Measurements from ENCODE around the gene MAP2K6.
"Not testable (repeated sequence)": the region's sequence is repeated elsewhere in the genome, so short reads cannot be mapped to it uniquely, and the experiment has no call there.

MAP2K6 gene

DNA sequence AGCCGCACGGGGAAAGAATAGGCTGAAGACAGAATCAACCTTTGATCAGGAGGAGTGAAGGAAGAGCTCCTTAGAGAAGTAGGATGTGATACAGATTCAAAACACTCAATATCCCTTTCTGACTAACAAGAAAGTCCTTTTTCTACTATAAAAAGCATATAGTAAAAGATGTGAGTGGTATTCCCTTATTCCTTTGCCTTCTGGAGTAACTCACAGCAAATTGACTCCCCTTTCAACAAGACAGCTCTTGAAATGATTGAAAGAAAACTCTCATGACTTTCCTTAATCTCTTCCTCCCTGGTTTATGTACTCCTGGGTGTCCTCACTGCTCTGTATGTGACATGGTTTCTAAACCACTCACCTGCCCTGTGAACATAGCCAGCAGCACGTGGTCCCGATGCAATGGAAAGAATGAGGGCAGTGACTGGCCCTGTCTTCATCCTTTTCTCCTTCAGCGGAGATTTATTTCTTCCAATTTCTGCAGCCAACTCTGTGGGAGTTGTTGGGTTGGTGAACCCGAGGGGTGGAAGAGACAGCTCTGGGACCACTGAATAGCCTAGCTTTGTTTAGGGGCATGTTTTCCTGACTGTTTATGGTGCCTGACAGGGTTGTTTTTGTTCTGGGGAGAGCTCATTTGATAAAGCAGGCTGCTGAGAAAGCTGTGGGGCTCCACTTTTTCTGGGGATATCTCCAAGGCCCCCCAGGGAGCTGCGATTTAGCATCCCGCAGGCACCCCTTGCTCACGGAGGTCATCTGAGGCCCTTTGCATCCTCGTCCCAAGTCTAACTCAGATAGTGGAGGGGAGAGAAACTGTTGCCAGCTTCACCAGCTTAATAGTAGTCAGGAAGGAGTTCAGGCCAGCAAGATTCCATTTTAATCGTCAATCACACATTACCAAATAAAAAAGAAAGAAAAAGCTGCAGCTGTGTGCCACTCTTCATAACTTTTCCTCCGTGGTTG is 46.7 kb downstream of the MAP2K6 start:
- DNase-seq, result no peak

DNA sequence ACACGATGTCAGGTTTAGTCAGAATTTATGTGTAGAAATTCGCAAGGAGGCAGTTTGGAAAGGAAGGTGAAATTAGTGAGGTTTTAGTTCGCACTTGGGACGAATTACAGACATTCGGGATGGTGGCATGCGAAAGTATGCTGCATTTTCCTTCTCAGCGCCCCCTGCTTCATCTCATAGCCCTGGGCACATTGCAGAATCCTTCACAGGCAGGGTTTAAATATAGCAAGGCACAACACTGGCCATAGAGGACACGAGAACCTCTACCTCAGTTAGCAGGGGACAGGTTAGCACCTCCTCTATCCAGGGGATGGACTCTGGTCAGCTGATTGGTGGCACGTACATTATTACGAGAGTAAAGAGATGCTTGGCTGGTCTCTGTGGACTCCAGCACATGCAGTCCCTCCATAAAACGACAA is 47.5 kb downstream of the MAP2K6 start:
- no peak for DNase-seq

DNA sequence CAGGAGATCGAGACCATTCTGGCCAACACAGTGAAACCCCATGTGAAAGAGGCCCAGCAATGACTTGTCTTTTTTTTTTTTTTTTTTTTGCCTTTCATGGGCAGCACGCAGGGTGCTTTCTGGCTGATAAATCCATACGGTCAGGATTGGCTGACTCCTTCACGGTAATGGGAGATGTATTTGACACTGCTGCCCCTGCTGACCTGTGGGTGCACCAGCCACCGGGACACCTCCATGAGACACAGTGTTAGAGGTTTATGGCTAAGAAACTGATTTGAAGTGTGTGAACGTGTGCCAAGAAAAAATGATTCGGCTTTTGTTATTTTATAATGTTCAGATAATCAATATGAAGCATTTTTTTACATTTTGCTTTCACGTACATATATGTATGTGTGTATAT is 48.4 kb downstream of the MAP2K6 start:
- no peak for DNase-seq

DNA sequence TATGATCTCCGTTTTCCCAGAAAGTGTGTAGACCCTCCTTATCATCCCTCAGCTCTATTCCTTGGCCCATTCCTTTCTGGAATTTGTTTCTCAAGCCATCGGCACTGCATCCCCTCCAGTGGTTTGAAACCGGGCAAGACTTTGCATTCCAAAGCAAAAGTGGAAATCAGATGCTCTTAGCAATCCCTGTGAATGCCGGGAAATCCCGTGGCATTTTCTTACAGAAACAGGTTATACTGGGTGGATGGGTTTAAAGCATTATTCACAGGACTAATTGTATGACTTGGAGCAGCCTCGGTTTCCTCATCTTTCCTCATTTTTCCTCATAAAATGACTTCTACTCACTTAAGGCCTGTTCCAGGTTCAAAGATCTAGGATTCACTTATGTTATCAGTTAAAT is 52.0 kb downstream of the MAP2K6 start:
- DNase-seq, result no peak

DNA sequence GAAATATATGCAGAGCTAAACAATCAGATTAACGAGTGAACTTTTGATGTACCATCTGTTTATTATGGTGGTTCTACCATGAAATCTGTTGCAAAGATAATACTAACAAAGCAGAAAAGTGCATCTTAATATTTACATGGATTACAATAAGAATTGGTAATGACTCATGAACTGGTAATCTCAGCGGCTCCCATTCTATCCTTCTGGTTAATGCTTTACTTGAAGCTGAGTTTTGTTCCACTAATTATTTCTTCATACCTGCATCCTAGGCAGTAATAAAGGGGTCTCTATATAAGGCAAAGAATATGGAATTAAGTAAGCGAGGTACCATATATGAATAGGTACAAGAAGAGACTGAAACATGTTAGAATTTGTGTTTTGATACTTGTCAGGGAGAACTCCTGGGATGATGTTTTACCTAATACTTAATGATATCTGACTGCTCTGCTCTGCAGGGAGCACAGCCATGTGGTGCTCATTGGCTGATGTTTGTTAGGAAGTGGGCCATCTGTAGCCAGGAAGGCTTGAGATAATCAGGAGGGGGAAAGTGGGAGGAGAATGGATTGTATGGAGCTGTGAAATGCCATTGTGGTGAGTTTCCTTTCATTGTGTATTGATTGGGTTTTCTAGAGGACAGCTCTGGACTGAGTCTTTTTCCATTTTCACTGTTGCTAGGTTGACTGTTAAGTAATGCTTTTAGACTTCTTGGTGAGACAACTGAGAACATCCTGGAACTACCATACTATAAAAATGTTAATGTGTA is 52.6 kb downstream of the MAP2K6 start:
- no peak for DNase-seq

DNA sequence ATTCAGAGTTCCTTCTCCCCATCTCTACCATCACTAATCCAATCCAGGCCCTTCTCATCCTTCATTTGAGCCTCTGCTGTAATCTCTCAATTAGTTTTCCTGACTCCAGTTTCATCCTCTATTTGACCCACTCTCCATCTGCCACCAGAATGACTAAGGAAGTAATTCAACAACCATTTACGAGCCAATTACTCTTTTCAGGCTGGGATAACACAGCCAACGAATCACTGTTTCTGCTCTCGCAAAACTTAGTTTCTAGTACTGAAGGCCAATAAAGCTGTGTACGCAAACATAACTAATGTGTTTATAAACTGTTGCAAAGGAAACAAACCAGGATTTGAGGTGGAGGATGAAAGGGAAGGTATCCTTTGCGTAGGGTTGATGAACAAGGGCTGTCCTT is 53.7 kb downstream of the MAP2K6 start:
- no peak for DNase-seq

DNA sequence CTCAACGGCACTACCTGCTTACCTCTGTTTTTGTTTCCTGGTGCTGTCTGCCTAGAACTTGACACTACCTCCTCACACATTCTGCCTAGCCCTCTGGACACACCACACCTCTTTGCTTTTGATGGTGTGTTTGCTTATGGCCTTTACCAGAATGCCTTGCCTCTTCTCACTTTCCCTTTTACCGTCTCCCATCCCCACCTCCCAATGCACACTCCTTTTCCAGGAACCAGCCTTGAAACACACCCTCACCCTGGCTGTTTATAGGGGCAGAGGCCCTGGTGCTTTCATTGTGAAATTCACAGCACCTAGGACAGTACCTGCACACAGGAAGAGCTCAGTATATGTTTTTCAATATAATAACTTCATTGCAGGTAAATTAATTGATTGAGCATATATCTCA is 56.2 kb downstream of the MAP2K6 start:
- no peak for DNase-seq

DNA sequence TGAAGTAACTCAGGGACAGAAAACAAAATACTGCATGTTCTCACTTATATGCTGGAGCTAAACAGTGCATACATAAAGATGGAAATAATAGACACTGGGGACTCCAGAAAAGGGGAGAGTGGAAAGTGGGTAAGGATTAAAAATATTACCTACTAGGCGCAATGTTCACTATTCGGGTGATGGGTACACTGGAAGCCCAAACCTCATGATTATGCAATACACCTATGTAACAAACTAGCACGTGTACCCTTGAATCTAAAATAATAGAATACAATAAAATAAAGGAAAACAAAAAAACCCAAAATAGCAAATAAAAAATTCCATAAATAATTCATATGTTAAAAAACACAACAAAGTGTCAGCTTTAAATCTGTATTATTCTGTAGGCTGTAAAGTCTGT is 56.9 kb downstream of the MAP2K6 start:
- DNase-seq, result no peak

DNA sequence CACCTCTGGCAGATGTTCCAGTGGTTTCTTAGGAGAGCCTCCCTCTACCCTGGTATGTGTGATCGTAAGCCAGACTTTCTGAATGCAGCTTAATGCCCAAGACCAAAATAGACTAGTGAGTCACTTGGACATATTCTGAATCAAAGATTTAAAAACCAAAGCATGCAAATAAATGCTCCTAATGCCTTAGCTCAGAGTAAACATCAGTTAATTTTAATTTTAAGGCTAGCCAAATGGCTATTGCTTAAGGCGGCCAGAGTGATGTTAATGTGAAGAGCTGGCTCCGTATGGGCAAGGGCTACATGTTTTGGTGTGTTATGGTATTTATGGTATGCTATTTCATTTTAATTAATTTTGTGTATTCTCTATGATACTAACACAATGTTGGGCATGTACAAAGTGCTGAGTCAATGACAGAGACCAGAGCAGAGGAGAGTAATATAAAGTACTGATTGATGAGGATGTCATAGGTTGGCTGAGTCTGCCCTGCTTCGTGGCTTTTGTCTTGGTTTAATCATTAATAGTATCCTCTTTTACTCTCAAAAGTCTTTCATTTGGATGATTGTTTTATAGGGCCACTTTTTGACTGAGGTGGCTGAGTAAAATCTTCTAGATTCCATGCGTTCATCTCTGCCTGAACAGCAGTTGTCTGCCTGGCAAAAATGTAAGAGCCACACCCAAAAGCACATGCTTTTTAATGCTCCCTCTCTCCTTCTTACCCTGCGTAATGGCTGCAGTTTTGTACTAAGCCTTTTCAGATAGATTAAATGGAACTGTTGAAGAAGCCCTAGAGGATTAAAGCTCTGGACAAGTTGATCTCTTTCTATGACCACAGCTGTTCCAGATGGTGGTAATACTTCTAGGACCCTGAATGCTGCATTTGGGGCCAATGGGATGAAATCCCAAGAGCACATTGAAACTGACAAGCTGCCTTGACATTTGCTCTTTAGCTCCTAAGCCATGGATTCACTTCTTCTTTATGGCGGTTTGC is 59.6 kb downstream of the MAP2K6 start:
- no peak for DNase-seq

DNA sequence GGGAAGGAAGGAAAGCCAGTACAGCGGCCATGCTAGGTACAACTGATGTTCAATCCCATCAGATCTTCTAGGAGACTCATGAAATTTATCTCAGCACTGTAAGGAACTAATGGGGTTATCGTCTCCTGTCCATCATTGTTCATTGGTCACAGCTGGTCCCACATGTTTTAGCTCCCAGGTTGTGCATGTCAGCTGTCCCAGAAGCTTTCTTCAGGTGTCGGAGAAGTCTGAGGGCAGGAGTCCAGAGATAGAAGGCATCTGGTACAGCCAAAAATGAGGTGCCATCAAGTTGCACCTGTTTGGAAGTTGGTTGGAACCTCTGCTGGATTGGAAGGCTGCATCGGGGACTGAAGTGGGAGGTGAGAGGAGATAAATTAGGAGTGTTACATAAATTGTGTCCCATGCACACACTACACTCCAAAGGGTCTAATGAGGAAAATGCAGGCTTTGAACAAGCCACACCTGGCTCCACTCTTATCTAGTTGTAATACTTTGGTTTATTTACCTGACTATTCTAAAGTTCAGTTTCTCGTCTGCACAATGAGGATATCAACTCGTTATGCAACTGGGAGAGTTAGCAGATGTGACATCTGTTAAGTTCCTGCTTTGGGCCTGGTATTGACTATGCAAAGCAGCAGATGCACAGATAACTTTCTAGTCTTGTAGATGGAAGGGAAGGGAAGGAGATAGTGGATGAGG is 62.9 kb downstream of the MAP2K6 start:
- DNase-seq, result no peak

DNA sequence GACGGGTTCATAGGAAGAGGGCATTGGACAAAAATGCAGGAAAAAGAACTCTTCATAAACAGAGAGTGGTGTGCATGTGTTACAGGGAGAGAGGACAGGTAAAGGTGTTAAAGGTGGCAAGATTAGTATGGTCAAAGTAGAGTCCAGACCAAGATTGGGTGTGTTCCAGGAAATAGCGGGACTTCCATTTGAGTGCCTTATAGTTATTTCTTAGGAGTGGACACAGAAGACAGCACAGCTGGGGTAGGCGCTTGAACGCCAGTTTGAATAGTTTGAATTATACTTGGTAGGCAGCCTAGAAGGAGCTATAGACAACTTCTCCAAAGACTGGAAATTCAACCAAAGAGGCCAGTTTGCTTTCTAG is 63.4 kb downstream of the MAP2K6 start:
- no peak for DNase-seq

DNA sequence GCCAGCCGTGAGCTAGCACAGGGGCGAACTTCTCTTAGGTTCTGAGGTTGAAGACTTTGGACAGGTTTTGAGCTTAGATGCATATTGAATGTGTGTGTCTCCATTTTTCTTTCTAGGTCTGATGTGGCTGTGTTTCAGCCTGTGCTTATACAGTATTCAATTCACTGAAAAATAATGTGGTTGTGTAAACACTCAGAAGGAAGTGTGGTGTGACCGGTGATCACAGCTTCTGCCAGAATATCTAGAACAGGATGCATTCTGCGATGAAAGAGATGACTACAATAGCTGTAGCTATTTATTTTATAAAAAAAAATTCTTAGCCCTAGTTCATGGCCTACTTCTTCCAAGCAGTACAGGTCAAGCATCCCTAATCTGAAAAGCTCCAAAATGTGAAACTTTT is 64.4 kb downstream of the MAP2K6 start:
- no peak for DNase-seq

DNA sequence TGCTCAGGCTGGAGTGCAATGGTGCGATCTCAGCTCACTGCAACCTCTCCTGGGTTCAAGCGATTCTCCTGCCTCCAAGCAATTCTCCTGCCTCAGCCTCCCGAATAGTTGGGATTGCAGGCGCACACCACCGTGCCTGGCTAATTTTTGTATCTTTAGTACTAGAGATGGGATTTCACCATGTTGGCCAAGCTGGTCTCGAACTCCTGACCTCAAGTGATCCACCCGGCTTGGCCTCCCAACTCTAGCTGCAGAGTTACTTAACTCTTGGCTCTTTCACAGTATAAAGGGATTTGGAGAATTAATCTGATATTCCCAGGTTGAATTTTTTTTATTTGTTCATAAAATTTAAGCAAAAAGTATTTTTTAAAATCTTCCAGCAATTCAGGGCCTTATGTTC is 65.3 kb downstream of the MAP2K6 start:
- not testable (repeated sequence) for DNase-seq

DNA sequence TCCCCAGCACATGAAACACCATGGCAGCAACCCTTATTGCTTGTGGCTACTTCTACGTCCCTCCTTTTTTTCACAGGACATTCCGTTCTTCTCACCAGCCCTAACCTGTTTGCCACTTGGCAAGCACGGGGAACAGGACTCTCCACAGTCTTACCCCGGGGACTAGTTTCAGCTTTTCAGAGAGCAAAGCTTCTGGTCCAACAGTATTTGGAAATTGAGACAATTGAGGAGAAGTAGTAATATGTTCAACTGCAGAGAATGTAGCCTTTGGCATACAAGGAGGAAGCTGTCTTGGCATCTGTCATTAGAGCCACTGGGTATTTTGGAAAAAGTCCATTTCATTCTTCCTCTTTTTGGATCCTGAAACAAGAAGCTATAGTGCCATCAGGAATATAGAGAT is 65.7 kb downstream of the MAP2K6 start:
- DNase-seq, result no peak

DNA sequence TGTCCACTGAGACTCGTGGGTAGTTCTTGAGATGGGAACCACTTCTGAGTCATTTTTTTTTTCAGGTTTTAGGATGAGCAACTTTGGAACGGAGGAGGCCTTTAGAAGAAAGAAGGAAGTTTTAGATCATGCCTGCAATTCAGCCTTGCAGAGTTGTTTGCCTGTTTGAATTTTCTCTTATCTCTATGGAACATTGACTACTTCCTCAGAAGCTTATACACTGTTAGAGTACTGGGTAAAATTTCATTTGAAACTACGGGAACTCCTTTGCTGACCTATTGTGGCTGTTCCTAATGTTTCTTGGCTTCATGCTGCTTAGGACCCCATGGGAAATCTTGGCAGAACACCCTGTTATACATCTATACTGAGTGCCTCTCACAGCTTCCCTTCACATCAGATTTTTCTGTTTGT is 70.8 kb downstream of the MAP2K6 start:
- DNase-seq, result no peak

DNA sequence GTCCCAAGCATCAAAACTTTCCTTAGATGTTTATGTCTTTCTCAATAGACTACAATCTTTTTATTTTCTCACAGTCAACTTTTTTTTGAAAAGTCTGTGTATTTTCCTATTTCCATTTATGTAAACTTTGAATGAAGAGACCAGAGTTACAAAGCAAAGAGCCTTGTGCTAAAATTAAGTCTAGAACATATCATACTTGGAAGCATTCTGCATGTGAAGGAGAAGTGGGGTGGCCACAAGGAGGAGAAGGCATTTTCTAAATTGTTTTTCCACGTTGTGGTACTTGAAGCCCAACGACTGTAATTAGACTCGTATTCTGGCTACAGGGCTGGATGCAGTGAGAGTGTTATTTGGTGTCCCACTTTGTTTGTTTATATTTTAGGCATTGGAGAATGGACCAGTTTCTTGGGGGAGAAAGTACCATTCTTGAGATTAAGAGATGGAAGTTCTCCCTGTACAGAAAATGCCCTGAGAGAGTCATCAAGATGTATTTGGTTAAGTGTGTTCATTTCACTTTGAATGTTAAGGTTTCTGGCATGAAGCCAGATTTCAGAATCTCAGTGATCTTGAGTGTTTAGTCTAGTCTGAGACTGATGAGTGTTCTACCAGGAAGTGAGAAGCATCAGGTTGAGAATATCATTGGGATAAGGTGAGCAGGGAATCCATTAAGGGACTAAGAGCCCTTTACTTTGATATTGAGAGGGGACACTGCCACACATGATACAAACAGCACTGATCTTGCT is 71.6 kb downstream of the MAP2K6 start:
- no peak for DNase-seq

DNA sequence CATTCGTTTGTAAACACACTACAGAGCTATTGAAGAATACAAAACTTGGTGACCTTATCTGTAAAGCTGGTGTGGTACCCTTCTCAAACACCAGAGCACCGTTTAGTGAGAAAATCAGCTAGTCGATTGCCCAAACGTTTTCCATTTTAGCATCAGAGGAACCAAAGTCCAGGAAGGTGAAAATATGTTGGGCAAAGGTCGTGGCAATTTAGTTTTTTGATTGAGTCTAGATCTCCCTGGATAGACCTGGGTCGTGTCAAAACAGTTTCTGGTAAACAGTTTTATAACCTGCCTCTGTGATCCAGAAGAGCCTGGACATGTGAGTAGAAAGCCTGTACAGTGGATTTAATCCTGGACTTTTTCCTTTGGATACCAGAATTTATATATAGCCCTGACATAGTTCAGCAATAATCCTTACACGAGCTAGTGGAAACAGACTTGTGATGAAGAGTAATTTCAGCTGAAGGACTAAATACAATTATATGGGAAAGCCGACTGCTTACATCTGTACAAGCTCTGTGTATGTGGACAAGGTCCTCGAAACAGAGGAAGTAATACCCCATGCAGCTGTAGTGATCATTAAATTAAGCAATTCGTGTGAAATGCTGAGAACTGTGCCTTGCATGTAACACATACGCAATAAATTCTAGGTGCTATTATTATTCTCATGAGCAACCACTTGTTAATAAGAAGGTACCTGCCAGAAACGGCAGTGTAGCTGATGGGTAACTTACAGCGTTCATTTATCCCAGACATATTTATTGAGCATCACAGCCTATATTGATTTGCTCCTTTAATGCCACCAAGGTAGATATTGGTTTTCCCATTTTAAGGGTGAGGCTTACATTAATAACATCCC is 72.5 kb downstream of the MAP2K6 start:
- no peak for DNase-seq

DNA sequence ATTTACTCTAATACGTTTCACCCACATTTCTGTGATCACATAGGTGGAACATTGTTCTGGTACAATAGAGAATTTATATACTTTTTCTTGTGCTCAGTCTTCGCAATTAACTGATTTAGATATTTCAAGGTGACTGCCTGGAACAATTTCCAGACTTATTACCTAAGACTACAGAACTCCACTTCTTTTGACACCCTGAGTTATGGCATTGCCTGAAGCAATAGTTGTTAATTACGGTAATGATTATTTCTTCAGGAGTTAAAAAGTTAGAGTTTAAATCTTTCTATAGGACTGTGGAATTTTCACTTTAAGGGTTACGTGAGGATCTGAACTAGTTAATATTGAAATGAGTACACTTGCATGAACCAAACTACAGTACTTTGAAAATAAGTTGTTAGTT is 74.8 kb downstream of the MAP2K6 start:
- DNase-seq, result no peak

DNA sequence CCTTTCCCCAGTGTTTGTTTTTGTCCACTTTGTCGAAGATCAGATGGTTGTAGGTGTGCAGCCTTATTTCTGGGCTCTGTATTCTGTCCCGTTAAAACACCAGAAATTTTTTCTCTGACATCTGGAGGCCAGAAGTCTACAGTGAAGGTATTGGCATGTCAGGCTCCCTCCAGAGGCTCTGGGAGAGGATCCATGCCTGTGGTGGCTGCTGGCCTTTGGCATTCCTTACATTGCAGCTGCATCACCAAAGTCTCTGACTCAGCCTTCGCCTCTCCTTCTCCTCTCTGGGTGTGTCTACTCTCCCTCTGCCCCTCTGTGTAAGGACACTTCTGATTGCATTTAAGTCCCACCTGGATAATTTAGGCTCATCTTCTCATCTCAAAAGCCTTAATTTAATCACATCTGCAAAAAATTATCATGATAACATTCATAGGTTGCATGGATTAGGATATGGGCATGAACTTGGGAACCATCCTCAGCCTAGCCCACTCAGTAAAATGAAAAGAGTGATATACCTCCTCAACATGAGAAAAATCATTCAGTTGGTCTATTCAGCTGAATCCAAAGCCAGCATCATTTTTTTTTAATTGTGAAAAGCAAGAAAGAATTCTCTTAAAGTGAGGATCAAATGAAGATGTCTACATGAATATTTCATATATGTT is 78.0 kb downstream of the MAP2K6 start:
- DNase-seq, result no peak

DNA sequence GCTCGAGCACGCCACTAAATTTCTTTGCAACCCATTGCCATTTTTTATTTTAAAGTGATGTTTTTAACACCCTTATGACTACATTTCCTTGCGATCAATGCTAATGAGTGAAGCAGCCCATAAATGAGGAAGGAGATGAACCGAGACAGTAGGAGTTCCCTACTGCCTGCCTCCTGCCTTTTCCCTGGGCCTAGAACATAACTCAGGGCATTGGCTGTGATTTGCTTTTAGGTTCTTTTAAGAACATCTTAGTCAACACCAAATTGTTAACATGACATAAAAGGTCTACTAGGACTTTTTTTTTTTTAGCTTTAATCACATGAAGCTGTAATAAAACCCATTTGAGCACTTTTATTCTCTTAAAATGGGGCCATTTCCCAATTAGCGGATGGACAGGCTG is 81.3 kb downstream of the MAP2K6 start:
- no peak for DNase-seq
